Measurements from ENCODE around the gene NKAIN4.

Gene NKAIN4

DNA sequence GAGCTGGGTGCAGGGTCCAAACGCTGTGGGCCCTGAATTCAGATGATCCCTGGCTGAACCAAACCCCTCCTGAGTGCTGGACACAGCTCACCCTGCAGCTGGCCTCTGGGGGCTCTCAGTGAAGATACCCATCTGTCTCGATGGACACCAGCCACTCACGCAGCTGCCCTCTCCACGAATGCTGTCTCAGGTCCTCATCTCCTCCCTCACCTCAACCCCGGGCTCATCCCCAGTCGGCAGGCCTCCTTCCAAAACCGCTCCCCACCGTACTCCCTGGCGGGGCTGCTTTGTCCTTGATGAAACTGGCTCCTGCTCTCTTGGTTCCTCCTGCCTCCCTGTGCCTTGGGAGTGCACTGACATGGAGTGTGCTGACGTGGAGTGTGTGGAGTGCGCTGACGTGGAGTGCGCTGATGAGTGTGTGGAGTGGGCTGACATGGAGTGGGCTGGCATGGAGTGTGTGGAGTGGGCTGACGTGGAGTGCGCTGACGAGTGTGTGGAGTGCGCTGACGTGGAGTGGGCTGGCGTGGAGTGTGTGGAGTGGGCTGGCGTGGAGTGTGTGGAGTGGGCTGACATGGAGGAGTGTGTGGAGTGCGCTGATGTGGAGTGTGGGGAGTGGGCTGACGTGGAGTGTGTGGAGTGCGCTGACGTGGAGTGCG, 34.3 kb downstream of the NKAIN4 start:
- no peak for DNase-seq (ENCODE audit: low read depth in 2 of 2)

DNA sequence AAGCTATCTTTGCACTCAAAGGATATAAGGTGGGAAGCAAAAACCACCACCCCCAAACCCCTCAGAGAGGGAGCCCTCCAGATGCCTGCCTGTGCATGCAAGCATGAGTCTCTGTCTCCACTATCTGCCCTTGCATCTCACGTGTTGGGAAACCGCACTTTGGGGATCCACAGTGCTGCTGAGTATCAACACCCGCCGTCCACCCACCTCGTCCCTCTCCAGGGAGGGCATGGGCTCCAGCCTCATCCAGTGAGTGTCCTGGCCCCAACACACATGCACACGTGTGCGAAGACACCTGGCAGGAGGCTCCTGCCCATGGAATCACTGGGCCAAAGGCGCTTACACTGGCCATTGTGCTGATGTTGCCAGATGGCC, 34.8 kb downstream of the NKAIN4 start:
- no peak for DNase-seq (ENCODE audit: low read depth in 2 of 2)

DNA sequence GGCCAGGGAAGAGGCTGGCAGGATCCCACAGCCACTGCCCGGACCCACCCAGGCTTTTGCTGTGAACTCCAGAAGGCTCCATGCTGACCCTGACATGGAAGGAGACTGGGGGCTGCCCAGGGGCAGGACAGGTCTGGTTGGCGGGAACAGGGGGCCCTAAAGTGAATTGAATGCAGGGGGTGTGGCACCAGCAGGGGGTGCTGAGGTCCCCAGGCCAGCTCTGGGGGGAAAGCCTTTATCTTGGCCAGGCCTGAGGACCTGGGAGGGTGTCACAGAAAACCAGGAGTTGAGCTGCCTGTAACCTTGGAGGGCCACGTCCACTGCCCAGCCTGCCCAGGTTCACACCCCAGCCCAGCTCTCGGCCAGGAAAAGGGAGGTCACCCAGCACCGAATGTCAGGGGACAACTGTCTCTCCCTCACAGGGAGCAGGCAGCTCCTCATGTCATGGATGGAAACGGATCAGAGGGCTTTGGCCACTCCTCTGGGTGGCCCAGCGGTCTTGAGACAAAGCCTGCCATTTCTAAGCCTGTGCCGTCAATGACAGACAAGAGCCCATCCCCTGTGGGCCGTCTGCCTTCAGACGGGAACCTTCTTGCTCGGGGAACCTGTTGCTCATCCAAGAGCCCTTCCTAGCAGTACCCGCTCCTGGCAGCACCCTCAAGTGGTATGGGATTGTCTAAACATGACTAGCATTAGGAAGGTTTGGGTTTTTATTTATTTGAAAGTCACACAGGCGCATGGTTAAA, 35.4 kb downstream of the NKAIN4 start:
- DNase-seq (ENCODE audit: low read depth in 2 of 2): no peak

DNA sequence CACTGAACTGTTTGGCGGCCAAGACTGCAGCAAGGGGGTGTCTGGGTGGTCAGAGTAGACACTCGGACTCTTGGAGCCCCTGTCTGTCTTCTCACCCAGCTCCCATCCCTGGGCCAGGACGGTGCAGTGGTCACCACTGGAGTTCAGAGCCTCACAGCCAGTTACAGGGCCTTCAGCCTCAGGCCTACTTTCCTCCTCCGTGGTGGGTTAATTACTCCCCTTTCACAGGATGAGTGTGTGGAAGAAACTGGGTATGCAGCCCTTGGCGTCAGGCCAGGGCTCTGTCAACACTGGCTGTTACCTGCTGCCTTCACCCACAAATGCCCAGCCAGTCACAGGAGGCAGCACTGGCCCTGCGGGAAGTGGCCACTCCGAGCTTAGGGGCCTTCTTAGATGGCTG, 36.6 kb downstream of the NKAIN4 start:
- DNase-seq (ENCODE audit: low read depth in 2 of 2): no peak

DNA sequence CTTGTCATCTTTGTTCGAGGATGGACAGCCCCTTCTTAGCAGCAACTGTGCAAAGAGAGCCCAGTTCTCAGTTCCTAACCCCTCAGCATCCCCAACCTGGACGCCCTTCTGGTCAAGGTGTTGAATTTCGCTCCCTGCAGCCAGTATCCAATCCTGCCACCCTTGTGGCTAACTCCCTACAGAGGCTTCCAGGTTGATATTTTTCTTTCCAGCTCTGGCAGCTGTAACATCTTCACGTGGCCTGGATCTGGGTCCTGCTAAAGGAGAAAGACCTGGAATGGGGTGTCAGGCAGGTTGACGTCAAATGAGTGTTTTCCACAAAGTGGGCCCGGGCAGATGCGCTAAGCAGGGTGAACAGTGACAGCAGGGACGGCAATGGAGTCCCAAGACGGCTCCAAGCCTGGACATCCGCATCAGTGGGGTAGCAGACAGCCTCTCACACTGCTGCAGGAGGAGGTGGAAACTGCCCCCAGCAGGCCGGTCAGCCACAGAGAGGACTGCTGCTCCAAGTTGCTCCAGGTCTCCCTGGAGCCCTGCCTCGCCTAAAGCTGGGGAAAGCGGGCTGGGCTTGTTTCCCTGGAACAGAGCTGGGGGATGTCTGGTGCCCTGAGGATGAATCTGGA, 37.3 kb downstream of the NKAIN4 start:
- no peak for DNase-seq (ENCODE audit: low read depth in 2 of 2)

DNA sequence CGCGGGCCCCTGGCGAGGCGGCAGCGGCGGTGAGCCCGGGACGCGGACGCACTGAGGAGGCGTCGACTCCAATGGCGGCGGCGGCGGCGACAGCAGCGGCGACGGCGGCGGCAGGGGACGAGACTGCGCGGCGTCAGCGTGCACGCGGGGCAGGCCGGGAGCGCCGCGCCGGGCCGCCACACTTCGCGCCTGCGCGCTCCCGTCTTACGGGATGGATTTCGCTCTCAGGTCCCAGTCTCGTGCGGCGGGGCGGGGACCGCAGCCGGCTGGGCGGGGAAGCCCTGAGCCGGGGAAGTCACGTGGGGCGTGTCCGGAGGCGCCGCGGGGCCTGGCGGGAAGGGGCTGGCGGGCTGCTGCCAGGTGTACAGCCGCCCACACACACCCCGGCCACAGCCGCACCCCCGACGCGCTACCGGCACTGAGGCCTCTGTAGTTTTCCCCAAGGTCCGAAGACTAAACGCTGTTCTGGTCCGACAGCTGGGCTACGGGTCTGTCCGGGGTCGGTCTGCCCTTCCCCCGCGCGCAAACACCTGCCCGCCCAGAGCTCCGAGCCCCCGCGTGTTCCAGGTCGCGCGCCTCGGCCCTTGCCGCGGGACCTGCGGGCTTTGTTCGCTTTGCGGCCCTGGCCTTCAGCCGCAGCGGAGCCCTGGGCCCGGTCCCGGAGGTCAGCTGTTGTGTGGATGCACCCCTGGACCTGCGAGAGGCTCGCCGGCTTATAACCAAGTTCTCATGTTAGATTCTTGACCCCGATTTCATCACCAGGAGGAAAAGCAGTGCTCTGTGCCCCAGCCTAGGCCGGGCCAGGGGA, 38.0 kb downstream of the NKAIN4 start, which contains the start of gene YTHDF1:
Gene YTHDF1, minus strand, starts transcription at position 91 of the 808 bp plus-strand sequence. CDS start 239 bp downstream, outside the sequence.
- DNase-seq (ENCODE audit: low read depth in 2 of 2): peak; percentile 89 to 90

DNA sequence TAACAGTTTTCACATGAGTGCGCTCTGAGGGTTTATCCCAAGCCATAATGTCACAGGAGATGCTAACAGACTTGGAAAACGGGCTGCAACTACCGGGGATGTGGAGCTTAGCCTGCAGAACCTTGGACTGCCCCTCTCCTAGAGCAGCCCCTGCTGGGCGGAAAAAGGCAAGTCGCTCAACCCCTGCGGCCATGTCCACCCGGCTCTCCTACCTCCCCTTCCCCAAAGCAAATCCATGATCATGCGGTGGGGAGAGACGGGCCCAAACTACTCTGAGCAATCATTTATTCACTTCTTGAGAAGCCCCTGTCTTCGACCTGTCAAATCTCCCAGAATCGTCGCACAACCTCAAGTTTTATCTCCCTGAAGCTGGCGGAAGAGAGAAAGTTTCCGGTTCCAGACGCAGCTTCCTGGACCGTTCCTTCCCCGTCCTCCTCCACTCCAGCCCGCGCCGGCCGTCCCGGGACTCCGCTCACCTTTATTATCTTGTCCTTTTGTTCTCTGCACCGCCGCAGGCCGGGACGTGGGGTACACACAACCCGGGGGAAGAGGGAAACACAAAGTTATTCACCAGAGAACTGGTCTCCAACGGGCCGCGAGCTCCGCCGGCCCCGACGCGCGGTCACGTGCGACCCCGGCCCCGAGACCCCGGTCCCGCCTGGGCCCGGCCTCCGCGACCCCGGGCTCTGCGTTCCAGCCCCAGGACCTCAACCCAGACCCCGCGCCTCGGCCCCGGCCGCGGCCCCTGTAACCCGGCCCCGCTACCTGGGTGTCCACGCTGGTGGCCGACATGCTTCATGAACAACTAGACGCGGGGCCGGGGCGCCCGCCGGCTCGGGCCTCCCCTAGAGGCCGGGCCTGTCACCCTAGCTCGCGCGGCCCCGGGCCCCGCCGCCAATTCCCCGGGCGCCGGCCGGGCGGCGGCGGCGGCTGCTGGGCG, 38.9 kb downstream of the NKAIN4 start:
- peak in 1 of 2 donors; percentile 14 for DNase-seq (ENCODE audit: low read depth in 2 of 2)

DNA sequence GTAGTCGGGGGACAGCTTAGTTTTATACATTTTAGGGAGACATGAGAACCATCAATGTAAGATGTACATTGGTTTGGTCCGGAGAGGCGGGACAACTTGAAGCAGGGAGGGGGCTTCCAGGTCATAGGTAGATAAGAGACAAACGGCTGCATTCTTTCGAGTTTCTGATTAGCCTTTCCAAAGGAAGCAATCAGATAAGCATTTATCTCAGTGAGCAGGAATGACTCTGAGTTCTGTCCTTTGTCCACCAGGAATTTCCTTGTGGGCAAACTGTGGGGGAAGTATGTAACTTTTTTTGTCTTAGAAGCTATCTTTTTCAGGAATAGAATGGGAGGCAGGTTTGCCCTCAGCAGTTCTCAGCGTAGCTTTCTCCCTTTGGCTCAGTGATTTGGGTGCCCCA, 39.7 kb downstream of the NKAIN4 start:
- no peak for DNase-seq (ENCODE audit: low read depth in 2 of 2)

DNA sequence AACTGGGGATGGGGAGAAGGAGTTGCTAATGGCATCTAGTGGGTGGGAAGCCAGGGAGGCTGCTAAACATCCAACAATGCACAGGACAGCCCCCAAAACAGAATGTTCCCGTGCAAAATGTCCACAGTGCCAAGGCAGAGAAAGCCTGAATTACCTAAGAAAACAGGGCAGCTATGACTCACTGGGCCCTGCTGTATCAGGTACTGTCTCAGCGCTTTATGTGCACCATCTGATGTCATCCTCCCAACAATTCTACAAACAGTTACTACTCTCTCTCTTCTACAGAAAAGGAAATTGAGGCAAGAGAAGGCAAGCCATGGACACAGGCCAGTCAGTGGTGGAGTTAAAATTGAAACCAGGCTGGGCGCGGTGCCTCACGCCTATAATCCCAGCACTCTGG, 41.5 kb downstream of the NKAIN4 start:
- no peak for DNase-seq (ENCODE audit: low read depth in 2 of 2)

DNA sequence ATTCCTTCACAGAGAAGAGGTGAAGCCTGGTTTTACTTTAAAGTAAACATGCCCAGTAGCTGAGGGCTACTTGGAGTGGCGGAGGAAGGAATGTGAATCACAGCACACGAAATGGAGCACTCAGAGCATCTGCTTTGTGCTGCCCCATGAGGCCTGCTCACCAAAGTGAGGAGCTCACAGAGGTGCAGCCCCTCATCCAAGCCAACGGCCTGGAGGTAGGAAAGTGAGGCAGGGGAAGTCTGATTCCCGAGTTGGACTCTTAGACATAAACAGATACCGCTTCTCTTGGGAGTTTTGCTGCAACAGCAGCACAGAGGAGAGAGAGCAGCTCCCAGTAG, 41.9 kb downstream of the NKAIN4 start:
- no peak for DNase-seq (ENCODE audit: low read depth in 2 of 2)

DNA sequence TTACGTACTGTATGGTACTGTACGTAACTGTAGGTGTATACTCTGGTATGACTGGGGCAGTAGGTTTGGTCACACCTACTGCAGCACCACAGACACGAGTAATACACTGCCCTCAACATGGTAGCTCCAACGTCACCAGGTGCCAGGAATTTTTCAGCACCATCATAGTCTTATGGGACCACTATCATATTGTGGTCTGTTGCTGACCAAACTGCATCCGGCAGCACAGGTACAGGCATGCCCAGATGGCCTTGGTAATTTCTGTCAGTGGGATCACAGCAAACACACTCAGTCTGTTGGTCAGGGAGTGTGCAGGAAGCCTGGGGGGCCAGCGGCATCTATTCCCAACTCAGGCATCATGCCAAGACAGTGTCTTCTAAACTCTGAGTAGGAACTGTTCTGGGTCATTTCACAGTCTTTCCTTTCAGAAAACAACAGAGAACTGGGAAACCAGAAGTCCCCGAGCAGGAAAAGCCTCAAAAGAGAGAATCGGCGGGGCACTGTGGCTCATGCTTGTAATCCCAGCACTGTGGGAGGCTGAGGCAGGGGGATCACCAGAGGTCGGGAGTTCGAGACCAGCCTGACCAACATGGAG, 44.2 kb downstream of the NKAIN4 start:
- no peak for DNase-seq (ENCODE audit: low read depth in 2 of 2)

DNA sequence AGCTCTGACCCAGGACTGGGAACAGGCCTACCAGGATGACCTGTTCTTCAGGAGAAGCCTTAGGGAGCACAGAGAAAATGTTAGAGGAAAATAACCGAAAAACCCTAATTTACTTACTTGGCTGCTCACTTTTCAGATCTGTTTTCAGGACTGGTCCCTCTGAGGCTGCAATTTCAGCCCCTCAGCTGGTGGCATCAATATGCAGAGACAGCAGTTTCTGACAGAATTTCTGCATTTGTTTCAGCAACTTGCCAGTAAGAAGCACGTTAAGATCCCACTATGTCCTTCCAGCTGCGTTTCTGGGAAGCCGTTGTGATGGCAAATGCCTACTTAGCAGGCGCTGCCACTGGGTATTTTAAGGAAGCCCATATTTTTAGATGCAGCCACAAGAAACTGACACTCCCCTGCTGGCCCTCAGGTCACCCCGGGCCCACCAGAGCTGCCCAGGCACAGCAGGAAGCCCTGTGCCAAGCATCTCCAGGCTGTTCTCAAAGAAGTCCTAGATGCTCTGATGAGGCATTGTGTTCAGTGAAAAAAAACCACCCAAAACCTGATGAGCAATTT, 45.8 kb downstream of the NKAIN4 start:
- DNase-seq (ENCODE audit: low read depth in 2 of 2): no peak

DNA sequence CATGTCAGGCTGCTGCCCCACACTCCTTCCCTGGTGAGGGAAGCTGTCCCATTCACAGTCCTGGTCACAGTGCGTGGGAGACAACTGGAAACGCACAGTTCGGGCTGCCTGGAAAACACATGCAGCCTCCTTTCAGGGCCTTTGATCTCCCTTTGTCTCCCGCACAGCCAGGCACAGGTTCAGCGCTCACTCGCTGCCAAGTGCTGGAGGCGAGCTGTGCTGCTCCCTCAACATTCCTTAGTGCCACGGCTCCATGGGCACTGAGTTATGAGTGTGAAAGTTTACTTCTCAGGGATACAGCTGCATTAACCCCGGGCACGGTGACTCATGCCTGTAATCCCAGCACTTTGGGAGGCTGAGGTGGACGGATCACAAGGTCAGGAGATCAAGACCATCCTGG, 47.4 kb downstream of the NKAIN4 start:
- no peak for DNase-seq (ENCODE audit: low read depth in 2 of 2)

DNA sequence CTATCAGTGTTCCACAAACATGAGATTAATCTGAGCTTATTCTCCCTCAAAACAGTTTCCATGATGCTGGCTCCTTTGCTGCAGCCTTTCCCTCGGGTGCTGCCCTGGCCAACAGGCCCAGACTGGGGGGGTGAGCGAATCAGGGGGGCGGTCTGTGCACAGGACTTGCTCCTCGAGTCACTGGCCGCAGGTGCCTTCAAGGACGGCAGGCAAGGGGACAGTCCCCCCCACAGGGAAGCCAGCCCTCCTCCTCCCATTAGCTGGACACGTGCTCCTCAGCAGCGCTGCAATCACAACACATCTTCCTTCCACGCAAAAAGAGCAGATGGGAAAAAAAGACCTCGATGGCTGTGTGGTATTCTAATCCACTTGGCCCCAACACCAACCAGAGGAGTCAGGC, 48.4 kb downstream of the NKAIN4 start:
- no peak for DNase-seq (ENCODE audit: low read depth in 2 of 2)

DNA sequence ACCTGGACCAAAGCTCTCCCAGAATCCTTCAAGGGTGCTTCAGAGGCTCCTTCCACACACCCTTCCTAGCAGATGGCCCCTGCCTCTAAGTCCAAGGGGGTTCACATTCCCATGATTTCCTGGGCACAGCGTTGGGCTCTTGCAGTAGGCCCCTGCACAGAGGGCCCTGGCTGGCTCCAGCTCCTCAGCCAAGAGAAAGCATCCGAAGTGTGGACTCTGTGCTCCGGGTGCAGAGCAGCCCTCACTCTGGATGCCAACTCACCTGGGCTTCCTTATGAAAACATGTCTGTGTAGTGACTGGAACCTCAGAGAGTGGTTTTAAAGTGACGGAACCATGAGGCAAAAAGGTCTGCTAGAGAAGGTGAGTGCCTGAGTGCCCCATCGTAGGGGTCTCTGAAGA, 49.9 kb downstream of the NKAIN4 start:
- no peak for DNase-seq (ENCODE audit: low read depth in 2 of 2)

DNA sequence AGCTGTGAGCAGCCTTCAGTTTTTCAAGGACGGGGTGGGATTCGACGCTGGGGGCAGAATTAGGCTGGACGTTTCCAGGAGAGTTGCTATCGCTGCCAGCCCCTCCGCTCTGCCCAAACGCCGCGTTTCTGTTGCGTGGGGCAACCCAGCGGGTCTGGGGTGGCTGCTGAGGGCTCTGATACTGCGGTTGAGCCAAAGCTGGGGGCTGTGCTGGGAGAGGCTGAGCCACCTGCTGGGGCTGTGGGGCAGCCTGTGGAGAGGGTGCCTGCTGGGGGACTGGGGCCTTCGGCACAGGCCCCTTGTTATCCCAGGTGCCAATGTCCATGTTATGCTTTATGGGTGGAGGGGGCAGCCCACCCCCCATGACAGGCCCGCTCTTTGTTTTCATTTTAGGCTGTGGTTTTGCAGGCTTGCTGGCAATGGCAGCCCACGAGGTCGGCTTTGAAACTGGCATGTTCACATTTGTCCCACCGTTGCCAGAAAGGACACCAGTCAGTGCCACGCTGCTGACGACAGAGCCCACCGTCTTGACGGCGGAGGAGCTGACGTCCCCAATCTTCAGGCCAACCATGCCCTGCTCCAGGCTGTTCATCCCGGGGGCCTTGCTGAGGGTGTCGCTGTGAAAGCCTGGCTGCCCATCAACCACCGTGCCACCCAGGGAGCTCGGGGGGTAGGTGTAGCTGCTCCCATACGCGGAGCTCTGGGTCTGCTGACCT, 51.3 kb downstream of the NKAIN4 start:
- DNase-seq (ENCODE audit: low read depth in 2 of 2): no peak

DNA sequence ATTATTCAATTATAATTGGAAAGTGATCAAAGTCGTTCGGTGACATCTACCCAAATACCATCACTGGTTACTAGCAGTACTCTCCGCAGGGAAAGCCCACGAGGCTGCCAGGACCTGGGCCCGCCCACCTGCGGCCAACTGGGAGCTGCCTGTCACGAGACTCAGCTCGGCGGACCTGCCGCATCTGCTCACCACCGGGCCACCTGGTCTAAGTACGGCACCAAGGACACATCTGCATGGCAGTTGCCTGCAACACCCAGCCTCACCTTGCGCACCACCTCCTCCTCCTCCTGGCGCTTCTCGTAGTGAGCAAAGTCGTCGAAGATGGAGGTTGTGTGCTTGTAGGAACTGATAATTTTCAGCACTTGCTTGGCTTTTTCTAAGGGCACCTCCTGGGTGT, 52.2 kb downstream of the NKAIN4 start:
- no peak for DNase-seq (ENCODE audit: low read depth in 2 of 2)

DNA sequence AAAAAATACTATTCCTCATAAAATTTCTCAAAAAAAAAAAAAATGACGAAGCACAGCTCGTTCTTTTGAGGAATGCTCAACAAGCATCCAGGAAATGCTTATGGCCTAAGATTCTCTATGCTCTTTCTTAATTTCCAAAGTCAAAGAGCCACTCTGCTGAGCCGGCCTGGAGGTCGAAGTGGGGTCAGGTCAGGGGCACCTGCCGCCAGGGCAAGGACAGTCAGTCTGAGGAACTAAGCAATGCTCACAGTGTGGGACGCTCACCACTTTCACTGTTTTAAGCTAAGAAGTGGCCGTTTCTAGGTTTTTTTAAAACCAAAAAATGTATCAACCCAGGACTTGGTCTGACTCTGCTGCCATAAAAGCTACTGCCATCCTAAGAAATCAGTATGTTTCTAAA, 55.7 kb downstream of the NKAIN4 start:
- DNase-seq (ENCODE audit: low read depth in 2 of 2): no peak

DNA sequence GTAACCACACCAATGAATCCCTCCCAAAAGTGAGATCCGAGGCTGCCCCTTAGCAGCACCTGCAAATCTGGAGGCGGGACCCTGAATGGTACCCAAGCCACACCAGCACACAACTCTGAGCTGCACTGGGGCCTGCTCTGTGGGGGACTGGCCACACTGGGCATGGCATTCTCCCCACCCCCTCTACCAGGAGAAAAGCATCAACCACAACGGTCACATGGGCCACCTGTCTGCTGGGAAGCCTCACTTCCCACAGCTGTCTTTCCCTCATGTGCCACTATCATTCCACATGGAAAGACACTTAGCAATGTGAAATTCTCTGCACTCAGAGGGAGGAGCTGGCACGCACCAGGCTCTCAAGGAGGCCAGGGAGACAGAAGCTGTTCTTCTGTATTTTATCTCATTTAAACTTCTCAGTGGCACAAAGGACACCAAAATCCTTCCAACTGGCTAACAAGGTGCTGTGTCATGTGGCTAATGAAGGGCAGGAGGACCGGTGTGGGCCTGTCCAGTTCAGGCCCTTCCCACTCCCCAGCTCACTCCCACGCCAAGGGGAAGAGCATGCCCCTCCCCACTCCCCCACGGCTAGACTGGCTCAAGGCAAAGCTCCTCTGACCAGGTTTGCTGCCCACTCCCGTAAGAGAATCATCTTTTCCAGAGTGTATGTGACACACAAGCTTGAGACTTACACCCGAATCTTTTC, 57.3 kb downstream of the NKAIN4 start:
- no peak for DNase-seq (ENCODE audit: low read depth in 2 of 2)

All from stimulated activated CD4-positive, alpha-beta T cell treated with anti-CD3 and anti-CD28 coated beads, Interleukin-1b, Interleukin-23, amount 100 ng/mL, for 1 hour (primary cell).